ENCODE measurements around the gene ELK1.

DNA sequence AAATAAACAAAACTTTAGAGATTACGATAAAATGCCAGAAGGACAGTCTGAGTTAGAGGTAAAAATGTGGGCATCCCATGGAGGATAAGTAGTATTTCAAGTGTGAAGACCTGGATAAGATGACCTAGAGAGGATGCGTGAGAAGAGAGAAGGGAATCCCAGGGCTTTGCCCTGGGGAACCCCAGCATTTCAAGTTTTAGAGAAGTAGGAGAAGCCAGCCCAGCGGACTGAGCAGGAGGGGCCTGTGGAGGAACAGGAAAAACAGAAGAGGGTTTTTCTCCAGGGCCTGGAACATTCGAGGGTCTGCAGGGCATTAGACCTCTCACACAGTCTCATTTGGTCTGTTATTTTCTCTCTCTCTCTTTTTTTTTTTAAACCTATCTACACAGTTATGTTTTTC, 17.7 kb downstream of the ELK1 start:
- TF ChIP-seq, protein P1, sequence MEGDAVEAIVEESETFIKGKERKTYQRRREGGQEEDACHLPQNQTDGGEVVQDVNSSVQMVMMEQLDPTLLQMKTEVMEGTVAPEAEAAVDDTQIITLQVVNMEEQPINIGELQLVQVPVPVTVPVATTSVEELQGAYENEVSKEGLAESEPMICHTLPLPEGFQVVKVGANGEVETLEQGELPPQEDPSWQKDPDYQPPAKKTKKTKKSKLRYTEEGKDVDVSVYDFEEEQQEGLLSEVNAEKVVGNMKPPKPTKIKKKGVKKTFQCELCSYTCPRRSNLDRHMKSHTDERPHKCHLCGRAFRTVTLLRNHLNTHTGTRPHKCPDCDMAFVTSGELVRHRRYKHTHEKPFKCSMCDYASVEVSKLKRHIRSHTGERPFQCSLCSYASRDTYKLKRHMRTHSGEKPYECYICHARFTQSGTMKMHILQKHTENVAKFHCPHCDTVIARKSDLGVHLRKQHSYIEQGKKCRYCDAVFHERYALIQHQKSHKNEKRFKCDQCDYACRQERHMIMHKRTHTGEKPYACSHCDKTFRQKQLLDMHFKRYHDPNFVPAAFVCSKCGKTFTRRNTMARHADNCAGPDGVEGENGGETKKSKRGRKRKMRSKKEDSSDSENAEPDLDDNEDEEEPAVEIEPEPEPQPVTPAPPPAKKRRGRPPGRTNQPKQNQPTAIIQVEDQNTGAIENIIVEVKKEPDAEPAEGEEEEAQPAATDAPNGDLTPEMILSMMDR (conservative IDR thresholded peaks at IDR 0.05; ENCODE audit: low read depth, low read length) = no peak
- TF ChIP-seq EZH2 (IDR thresholded peaks at IDR 0.05; ENCODE audit: borderline replicate concordance, low read depth, low read length, poor library complexity, severe bottlenecking) = no peak

Data from A673 (cell line).